SHP77 treated with DMSO at 0.1 percent for 48 hours (cell line): ENCODE data around the gene TNRC6B.
A peak's percentile ranks its signal among the peaks of the same experiment; 100 is the strongest.

ENCODE experiments used
- DNase-seq: peaks from one replicate; lab custom pipeline; 2025; lab: John Stamatoyannopoulos, UW

TNRC6B gene

GRCh38 chr22:40326905-40327735 is 149.4 kb downstream of the TNRC6B start:
- DNase-seq = no peak

GRCh38 chr22:40328546-40329456 is 151.1 kb downstream of the TNRC6B start:
- no peak for DNase-seq

DNA sequence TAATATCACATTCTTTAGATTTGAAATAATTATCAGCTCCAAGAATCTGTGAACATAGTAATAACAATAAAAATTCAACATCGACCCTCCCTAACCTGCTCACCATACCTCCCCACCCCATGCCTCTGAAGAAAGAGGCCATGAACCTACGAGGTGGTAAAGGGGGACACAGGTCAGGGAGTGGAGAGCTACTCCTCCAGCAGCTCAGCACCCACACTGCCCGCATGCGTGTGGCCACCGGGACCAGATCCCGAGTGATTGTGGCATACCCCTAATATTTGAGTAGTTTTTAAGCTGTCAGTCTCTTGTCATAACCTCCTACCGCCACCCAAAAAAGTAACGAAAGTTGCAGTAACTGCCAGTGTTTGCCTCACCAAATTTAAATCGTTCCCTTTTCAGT is 151.7 kb downstream of the TNRC6B start:
- DNase-seq = no peak

DNA sequence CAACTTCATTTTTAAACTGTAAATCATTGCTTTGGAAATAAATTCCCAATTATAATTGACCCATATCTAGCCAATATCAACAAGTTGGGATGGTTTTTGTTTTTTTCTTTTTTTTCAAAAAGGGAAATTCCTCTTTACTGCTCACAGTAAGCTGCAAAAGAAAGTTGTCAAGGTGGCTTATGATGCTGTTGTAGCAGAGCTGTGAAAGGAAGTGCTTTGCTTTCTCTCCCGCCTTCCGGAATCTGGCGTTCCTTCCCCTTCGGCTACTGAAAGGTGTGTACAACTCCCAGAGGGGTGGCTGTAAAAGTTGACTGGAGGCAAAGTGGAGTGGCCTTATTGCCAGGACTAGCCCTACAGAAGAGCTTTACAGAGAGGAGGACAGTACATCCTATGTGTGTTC is 152.4 kb downstream of the TNRC6B start:
- no peak for DNase-seq

- DNase-seq = no peak
Observed at GRCh38 chr22:40330615-40331014, 152.9 kb downstream of the TNRC6B start.

GRCh38 chr22:40331706-40332105 is 154.0 kb downstream of the TNRC6B start:
- no peak for DNase-seq

DNA sequence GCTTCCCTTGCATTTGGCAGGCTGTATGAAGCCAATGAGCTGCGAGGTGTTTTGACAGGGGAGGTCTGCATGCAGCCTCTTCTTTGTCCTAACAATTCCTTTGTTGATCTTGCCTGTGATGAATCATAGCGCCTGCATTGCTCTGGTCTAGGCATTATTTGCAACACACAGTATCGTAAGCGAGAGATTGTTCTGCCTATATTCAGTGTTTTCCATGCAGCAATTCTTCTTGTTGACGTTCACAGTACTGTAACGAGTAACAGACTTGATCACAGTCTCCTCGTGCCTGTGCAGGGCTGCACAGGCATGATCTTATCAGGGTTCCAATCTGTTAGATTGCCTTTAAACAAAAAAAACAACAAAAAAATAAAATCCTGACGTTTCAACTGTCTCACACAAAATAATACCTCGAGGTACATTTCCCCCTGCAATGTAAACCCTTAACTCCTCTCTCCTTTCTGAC is 154.6 kb downstream of the TNRC6B start:
- DNase-seq = no peak

DNA sequence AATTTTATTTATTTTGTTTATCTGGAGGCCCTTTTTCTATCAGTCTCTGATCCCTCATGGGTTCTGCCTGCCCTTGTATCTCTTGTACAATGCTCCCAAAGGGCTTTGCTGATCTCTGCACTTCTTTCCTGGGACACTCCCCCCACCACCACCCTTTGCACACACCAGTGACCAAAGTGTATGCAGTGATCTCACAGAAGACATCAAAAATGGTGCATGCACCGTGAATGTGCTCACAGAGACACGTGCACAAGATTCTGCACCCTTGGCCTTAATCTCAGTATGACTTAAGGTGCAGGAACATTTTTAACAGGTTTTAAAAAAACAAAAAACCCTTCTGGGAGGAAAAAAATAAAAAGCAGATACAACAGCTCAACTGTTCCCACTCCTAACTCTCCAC is 156.3 kb downstream of the TNRC6B start:
- no peak for DNase-seq

DNA sequence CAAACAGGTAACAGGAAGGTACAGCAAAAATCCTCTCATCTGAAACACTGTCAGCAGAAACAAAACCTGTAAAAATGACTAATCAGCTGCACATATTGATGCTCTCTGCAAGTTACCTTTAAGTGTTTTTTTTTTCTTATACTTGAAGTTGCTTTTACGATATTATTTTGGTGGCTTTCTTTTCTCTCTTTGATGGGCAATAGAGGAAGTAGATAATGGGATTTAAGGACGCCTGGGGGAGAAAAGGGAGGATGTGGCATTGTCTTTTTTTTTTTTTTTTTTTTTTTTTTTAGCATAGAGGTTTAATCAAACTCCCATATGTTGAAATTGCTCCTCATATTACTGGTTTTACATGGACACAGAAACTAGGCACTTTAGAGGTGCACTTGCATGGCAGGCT is 157.2 kb downstream of the TNRC6B start:
- no peak for DNase-seq

- DNase-seq = no peak
Observed at GRCh38 chr22:40335358-40335757, 157.6 kb downstream of the TNRC6B start.

- no peak for DNase-seq
Observed at GRCh38 chr22:40340044-40340443, 162.3 kb downstream of the TNRC6B start.

DNA sequence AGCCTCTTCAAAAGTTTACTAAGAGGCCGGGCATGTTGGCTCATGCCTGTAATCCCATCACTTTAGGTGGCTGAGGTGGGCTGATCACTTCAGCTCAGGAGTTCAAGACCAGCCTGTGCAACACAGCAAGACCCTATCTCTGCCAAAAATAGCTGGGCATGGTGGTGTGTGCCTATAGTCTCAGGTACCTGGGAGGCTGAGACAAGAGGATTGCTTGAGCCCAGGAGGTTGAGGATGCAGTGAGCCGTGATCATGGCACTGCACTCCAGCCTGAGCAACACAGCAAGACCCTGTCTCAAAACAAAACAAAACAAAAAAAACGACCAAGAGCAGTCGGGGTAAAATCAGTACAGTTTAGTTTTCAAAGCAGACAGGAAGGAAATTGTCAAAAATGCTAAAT is 163.9 kb downstream of the TNRC6B start:
- DNase-seq = no peak

DNA sequence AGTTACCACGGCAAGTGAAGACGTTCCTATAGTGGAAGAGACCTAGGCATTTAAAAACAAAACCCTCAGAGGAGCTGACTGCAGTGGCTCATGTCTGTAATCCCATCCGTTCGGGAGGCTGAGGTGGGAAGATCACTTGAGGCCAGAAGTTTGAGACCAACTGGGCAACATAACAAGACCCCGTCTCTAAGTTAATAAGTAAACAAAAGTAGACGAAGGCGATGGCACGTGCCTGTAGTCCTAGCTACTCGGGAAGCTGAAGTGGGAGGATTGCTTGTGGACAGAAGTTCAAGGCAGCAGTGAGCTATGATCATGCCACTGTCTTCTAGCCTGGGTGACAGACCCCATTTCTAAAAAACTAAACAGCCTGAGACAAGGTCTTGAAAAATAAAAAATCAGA is 164.8 kb downstream of the TNRC6B start:
- no peak for DNase-seq

- peak; percentile 27 for DNase-seq
Observed at GRCh38 chr22:40345271-40345670, 167.5 kb downstream of the TNRC6B start.

DNA sequence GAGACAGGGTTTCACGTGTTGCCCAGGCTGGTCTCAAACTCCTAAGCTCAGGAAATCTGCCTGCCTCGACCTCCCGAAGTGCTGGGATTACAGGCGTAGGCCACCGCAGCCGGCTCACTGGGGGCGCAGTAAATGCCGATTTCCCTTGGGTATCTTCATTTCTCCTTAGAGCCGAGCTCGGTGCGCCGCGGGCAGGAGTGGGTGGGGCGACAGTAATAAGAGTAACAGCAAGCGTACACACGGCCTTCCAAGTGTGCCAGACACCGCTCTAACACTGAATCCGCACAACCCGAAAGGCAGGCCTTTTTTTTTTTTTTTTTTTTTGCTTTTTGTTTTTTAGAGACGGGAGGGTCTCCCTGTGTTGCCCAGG is 168.1 kb downstream of the TNRC6B start:
- no peak for DNase-seq

DNA sequence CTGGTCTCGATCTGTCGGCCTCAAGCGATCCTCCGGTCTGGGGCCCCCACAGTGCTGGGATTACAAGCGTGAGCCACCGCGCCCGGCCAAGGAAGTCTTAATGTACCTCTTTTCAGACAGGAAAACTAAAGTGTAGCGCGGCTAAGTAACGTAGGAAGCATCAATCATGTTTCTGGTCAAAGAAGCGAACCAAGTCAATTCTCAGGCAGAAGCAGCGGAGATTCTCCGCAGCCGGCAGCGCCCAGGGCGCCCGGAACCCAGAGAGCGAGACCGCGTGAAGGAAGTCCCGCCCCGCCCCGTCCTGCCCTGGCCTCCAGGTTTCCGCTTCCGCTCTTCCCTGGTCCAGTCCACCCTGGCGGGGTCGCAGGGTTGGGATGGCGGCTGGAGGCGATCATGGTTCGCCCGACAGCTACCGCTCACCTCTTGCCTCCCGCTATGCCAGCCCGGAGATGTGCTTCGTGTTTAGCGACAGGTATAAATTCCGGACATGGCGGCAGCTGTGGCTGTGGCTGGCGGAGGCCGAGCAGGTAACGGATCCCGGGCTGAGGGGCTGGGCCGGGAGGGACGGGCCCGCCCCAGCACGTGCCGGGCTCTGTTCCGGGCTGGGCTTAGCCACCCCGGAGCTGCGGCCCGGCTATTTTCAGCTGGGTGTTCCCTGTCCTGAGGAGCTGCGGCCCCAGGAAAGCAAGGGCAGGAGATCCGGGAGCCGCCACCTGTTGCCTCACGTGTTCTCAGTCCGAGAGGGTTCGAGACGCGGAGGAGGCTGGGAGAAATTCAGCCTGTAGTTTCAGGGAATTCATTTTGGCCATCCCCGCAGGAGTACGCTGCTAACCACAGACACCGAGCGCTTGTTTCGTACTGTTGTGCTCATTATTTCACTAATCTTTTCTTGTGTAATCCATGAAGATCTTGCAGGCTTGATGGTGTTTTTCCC is 168.7 kb downstream of the TNRC6B start, which contains the start of gene ADSL:
TSS of gene ADSL (plus strand) at position 316 of the 934 bp plus-strand sequence. CDS start at position 375, 59 bp downstream.
- peak; percentile 49 for DNase-seq

- no peak for DNase-seq
Observed at GRCh38 chr22:40347300-40347699, 169.6 kb downstream of the TNRC6B start.

DNA sequence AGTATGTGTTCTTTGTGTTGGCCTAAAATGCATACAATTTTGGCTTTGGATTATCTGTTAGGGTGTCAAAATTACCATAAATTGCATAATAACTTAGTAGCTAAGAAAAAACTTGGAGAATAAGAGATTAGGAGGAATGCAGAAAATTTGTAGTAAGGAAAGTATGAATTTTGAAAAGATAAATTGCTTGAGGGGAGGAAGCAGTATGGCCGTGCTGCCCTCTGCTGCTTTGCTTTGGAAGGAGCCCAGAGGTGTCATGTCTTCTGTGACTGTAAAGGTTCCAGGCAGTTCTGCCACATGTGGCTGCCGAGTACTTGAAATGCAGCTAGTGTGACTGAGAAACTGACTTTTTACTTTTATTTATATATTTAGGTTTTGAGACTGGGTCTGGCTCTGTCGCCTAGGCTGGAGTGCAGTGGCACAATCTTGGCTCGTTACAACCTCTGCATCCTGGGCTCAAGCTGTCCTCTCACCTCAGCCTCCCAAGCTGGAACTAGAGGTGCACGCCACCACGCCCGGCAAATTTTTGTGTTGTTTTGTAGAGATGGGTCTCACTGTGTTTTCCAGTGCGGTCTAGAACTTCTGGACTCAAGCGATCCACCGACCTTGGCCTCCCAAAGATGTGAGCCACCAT is 170.4 kb downstream of the TNRC6B start:
- DNase-seq = no peak

GRCh38 chr22:40352763-40353162 is 175.0 kb downstream of the TNRC6B start:
- no peak for DNase-seq

DNA sequence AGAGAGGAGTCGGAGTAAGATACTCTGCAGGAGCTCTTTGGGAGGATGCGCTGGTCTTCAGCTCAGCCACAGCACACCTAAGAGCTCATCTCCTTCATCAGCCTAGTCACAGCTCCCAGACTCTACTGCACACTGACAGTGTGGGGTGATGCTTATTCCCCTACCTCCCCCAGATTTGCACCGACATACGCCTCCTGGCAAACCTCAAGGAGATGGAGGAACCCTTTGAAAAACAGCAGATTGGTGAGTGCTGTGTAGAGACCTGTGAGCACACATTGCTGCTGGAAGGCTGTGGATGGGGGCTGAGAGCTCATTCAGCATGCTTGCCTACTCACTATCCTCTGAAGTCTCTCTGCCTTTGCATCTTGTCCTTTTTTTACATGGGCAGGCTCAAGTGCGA is 183.4 kb downstream of the TNRC6B start:
- DNase-seq = no peak

DNA sequence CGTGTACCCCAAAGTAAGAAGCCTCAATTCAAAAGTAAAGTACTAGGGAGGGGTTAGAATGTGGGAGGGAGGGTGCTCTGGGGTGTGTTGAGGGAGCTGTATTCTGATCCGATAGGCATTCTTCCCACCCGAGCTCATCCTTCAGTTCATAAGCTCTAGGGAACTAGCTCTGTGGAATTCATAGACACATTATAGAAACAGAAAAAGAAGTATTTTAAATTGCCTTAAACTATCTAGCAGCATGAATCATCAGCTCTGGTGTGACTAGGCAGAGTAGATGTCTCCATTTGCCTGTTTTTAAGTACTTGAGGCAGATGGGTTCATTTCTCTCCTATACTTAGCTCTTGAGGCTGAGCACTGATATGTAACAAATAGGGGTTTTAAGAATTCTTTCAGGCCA is 185.3 kb downstream of the TNRC6B start:
- DNase-seq = no peak
